ENCODE data around the gene LHX4. TPM values are rescaled to one million over a fixed set of nuclear protein-coding genes. Genes with fewer than 3 reads are reported as not detected.

LHX4 gene
- total and polyA plus RNA-seq, 9 of the 15 experiments (the other 6 are each of a cell fraction or from before 2014, with no cell fraction given), result 0.01 to 0.11 (median 0.07) TPM; not detected in 5

- Histone ChIP-seq H3K27me3 (ENCODE audit: control insufficient read depth in 2 of 2, insufficient read depth in 2 of 2, low read length in 2 of 2) (no peaks in the 10 kb centered on the region), H3K4me3 (no peak overlapping the region), H4K20me1 (replicated peaks; ENCODE audit: control insufficient read depth, insufficient read depth, low read length) (no peaks in the 10 kb centered on the region), H2AFZ (ENCODE audit: low read depth, low read length) (no peak overlapping the region), H3K27ac (ENCODE audit: extremely low read depth, low read depth, low read length) (no peak overlapping the region), H3K9me1 (ENCODE audit: control insufficient read depth, insufficient read depth, low read length) (no peaks in the 10 kb centered on the region), H3K4me1 (replicated peaks in 1 of 2; ENCODE audit: control insufficient read depth in 2 of 2, insufficient read depth in 2 of 2, low read length in 2 of 2) (no peaks in the 10 kb centered on the region), H3K9me3 (replicated peaks; ENCODE audit: control insufficient read depth, insufficient read depth, low read depth, low read length) (no peaks in the 10 kb centered on the region), H3K36me3 (ENCODE audit: control insufficient read depth, insufficient read depth, low read length) (peaks cover 22% of the 10 kb centered on the region; the same call in 1 of the 3 replicates), H3K4me2 (ENCODE audit: insufficient read depth, low read length) (no peak overlapping the region), H3K79me2 (ENCODE audit: control insufficient read depth, insufficient read depth, low read length) (no peaks in the 10 kb centered on the region), H3K9ac (ENCODE audit: insufficient read depth in 1 of 2, low read depth in 2 of 2, low read length in 2 of 2) (no peak overlapping the region)
- POLR2A ChIA-PET, result interaction anchor here (1.6 to 1.7 kb wide), 2 partner anchors 11 to 16 kb away, joined by 4 to 5 read pairs; no protein-coding TSS in a partner anchor
- DNase-seq (ENCODE audit: extremely low read depth in 1 of 4, low spot score in 3 of 4), result no peak
- intact Hi-C loops (cut with micrococcal nuclease) (no loop called here), in situ Hi-C loops (cut with MboI) (no loop called here)
- no TSS peak for BruUV-seq (replicated peaks)
- FAIRE-seq, result no peak
- 100% methylated on average over 1 of the region's 1 CpG for WGBS (ENCODE audit: insufficient coverage, low coverage, missing lambda C conversion rate)
- CTCF ChIA-PET (ENCODE audit: low intra/inter-chr PET ratio), result no interaction called here
- no peak for ATAC-seq
- no peak for TF ChIP-seq HNRNPUL1 (IDR thresholded peaks at IDR 0.05; ENCODE audit: low read length)
- TF ChIP-seq KDM4B (IDR thresholded peaks at IDR 0.05; ENCODE audit: borderline replicate concordance in 2 of 2, low read depth in 1 of 2), result no peak
- no peak for TF ChIP-seq ZNF592 (IDR thresholded peaks at IDR 0.05)
- no peak for TF ChIP-seq ZNF146 (CRISPR knock-in tag; IDR thresholded peaks at IDR 0.05; ENCODE audit: unreplicated experiment)
These were observed 51.4 kb downstream of the LHX4 start for GRCh38 chr1:180281490-180281889.

Data from K562 (cell line).